GM23248 (cell line): ENCODE results near the gene NHSL2. TPM values are rescaled to one million over a fixed set of nuclear protein-coding genes. Genes with fewer than 3 reads are reported as not detected.

Source experiments
- DNase-seq: peaks from one replicate; pipeline ENCODE4 v3.0.0-alpha.2; 2015
- H2AFZ ChIP-seq: fragments of 200-600 bp; sonication (generic); 2 replicates; pipeline ENCODE4 v1.6.1; 2016; ENCODE audit warnings: antibody characterized with exemption
- H3F3A ChIP-seq: fragments of 200-600 bp; sonication (generic); 2 replicates; pipeline ENCODE4 v1.6.1; 2016; ENCODE audit warnings: mild to moderate bottlenecking, antibody characterized with exemption, mixed run types; ENCODE audit not compliant: insufficient read depth
- H3K27ac ChIP-seq: fragments of 200-600 bp; sonication (generic); 2 replicates; pipeline ENCODE4 v1.5.1; 2016; ENCODE audit warnings: mild to moderate bottlenecking
- H3K27me3 ChIP-seq: fragments of 200-600 bp; sonication (generic); replicated peaks from 2 replicates; pipeline ENCODE4 v1.6.1; 2016; ENCODE audit warnings: mild to moderate bottlenecking; ENCODE audit not compliant: insufficient read depth
- H3K36me3 ChIP-seq: fragments of 200-600 bp; sonication (generic); 2 replicates; pipeline ENCODE4 v1.6.1; 2016; ENCODE audit warnings: low read depth, mild to moderate bottlenecking
- H3K4me1 ChIP-seq: fragments of 200-600 bp; sonication (generic); 2 replicates; pipeline ENCODE4 v1.6.1; 2016; ENCODE audit warnings: mild to moderate bottlenecking; ENCODE audit not compliant: insufficient read depth
- H3K4me2 ChIP-seq: fragments of 200-600 bp; sonication (generic); one replicate; pipeline ENCODE4 v1.6.1; 2016; ENCODE audit warnings: mild to moderate bottlenecking; ENCODE audit not compliant: unreplicated experiment
- H3K4me3 ChIP-seq: fragments of 200-600 bp; sonication (generic); 2 replicates; pipeline ENCODE4 v1.5.1; 2016; ENCODE audit warnings: mild to moderate bottlenecking
- H3K79me2 ChIP-seq: fragments of 200-600 bp; sonication (generic); 2 replicates; pipeline ENCODE4 v1.6.1; 2016; ENCODE audit warnings: mild to moderate bottlenecking; ENCODE audit not compliant: insufficient read depth
- H3K9ac ChIP-seq: fragments of 200-600 bp; sonication (generic); 2 replicates; pipeline ENCODE4 v1.6.1; 2016; ENCODE audit warnings: mild to moderate bottlenecking
- H3K9me2 ChIP-seq: fragments of 200-600 bp; sonication (generic); 2 replicates; pipeline ENCODE4 v1.6.1; 2016; ENCODE audit warnings: mixed run types, mild to moderate bottlenecking, moderate library complexity; ENCODE audit not compliant: insufficient read depth
- H3K9me3 ChIP-seq: fragments of 200-600 bp; sonication (generic); one replicate; pipeline ENCODE4 v1.6.1; 2017; ENCODE audit warnings: low read depth
- H4K20me1 ChIP-seq: fragments of 200-600 bp; sonication (generic); 2 replicates; pipeline ENCODE4 v1.6.0; 2016; ENCODE audit not compliant: insufficient read depth
- EZH2 ChIP-seq: fragments of 200-600 bp; sonication (generic); IDR thresholded peaks from 2 replicates; pipeline ENCODE4 v1.6.1; 2018; ENCODE audit warnings: antibody characterized with exemption, mild to moderate bottlenecking; ENCODE audit not compliant: insufficient read depth, poor library complexity, severe bottlenecking
- EZH2phosphoT487 ChIP-seq: fragments of 200-600 bp; sonication (generic); IDR thresholded peaks from 2 replicates; pipeline ENCODE4 v1.6.1; 2018; ENCODE audit warnings: antibody characterized with exemption, moderate library complexity, mild to moderate bottlenecking, low read depth; ENCODE audit not compliant: insufficient read depth
- WGBS, 2 experiments: methylation state at CpG; one replicate each; pipeline ENCODE4 v1.1.6; 2015 to 2017; ENCODE audit warnings: low lambda C conversion rate in 2 of 2, low coverage in 1 of 2; ENCODE audit errors: missing lambda C conversion rate in 2 of 2; 5-methylcytosine and 5-hydroxymethylcytosine counted together
- in situ Hi-C: fragments of 300-500 bp; cut with MboI; formaldehyde crosslinking; loops from 2 replicates; pipeline ENCODE4 v1.15.0; 2020
- polyA plus RNA-seq: library from polyadenylated mRNA; unstranded; fragments of >200 nt; fragmentation: Nextera tagmentation; extraction: Ambion mirVana; gene quantifications from 2 replicates; pipeline ENCODE4 v1.2.1, GENCODE V29; 2016
- total RNA-seq: library from RNA; depleted of rRNA; stranded (reverse); fragments of >200 nt; shearing (Covaris generic); gene quantifications from 2 replicates; pipeline ENCODE4 v1.2.3, GENCODE V29; 2014

Gene NHSL2
- total and polyA plus RNA-seq, 2 experiments from 2014 or later = 3.2 to 6.5 TPM

DNA sequence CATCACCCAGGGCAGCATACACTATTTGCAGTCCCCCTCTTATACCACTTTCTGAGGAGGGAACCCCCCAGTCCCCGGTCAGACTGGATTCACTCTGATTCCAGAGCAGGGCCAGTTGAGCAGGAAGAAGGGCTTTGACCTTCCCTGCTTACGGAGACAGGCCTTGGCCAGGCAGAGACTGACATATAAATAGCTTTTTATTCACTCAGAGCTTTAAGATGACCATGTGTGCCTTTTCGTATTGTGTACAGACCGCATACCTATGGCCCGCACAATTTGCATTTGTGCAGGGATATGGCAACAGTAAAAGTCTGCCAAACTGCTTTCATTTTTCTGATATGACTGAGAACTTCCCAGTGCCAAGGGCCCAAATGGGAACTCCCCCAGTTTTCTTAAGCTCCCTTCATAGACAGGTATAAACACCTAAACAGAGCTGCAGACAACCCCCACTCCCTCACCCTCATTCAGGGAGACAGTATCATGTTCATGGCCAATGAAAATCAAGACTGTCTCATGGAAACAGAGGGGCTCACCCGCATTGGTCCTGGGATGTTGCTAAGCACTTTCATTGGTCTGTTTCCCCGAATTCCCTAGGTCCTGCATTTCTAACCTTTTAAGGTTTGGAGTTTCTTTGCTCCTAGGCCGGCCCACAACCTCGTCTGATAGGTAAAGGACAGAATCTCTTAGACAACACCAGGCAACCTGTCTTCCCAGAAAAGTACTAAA is 135.1 kb downstream of the NHSL2 start:
- no peaks in the 10 kb centered on the region for H3F3A ChIP-seq
- H3K9me3 ChIP-seq = no peaks in the 10 kb centered on the region
- H3K4me3 ChIP-seq = no peak overlapping the region
- no peaks in the 10 kb centered on the region for H3K27me3 ChIP-seq
- no peaks in the 10 kb centered on the region for H3K36me3 ChIP-seq
- WGBS, 2 experiments = 96 to 99% methylated on average over 8 of the region's 9 CpGs
- no peak overlapping the region for H3K9ac ChIP-seq
- no peak overlapping the region for H3K4me2 ChIP-seq
- DNase-seq = no peak
- H3K4me1 ChIP-seq = peaks cover 11% of the 10 kb centered on the region
- TF ChIP-seq EZH2phosphoT487 = no peak
- no peak for TF ChIP-seq EZH2
- H3K27ac ChIP-seq = no peak overlapping the region
- H4K20me1 ChIP-seq = no peaks in the 10 kb centered on the region
- no peak overlapping the region for H2AFZ ChIP-seq
- no peaks in the 10 kb centered on the region for H3K9me2 ChIP-seq
- in situ Hi-C loops = no loop called here
- H3K79me2 ChIP-seq = no peaks in the 10 kb centered on the region

DNA sequence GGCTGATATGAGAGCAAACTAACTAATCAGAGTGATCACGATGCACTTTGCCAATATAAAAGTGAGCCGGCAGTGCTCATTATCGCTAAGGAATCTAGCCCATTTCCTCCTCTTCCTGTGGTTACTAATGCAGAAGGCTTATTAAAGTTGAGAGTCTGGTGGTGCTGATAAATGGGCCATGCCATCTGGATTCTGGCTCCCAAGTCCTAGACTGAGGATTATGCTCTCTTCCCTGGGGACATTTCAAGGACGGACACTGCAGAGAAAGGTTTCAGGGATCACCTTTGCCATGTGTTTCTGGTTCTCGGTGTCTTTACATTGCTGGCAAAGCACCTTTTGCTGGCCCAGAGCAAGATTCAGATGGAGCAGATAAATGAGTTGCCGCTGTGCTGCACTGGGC is 135.8 kb downstream of the NHSL2 start:
- Histone ChIP-seq H3K4me1 (peaks cover 9% of the 10 kb centered on the region), H3K9me3 (no peaks in the 10 kb centered on the region), H3K27me3 (no peaks in the 10 kb centered on the region), H3K36me3 (no peaks in the 10 kb centered on the region), H3K9ac (no peak overlapping the region), H3K9me2 (no peaks in the 10 kb centered on the region), H4K20me1 (no peaks in the 10 kb centered on the region), H3F3A (no peaks in the 10 kb centered on the region), H3K4me3 (no peak overlapping the region), H3K27ac (no peak overlapping the region), H3K4me2 (no peak overlapping the region), H3K79me2 (no peaks in the 10 kb centered on the region), H2AFZ (no peak overlapping the region)
- in situ Hi-C loops = no loop called here
- DNase-seq = no peak
- whole genome bisulfite sequencing, 2 experiments = 92 to 98% methylated on average over 6 of the region's 6 CpGs
- TF ChIP-seq EZH2phosphoT487 = no peak
- TF ChIP-seq EZH2 = no peak

DNA sequence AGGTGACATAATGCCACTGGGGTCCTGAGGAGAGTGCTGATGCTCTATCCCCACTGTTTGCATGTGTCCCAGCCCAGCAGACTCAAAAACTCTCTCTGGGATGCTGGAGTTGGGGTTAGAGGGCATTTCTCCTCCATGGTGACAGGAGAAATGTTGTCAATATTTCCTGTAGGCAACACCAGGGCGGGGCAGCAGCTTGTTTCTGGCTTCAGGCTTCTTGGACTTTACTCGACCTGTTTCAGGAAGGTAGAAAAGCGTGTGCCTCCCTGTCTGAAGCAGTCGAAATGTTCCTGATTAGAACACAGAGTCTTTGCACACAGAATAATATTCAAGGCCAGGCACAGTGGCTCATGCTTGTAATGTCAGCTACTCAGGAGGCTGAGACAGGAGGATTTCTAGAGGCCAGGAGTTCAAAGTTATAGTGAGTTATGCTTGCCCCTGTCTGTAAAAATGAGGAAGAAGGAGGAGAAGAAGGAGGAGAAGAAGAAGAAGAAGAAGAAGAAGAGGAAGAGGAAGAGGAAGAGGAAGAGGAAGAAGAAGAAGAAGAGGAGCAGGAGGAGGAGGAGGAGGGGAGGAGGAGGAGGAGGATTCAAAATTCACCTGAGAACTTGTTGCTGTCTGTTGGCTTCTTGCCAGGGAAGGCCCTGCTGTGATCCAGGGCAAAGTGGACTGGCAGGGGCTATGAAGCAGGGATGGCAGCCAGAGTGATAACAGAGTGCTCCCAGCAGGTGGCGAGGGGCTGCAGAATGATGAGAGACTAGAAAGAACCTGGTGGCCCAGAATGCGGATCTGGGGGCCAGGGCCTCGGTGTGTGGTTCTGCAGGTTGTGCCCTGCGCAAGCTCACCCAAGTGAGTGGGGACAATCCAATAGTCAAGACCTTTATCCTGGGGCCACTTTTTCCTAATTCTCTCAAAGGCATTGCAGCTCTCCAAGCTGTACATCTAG is 138.1 kb downstream of the NHSL2 start:
- no peak overlapping the region for H3K9ac ChIP-seq
- no peak overlapping the region for H3K4me3 ChIP-seq
- H3K4me2 ChIP-seq = no peak overlapping the region
- no peak for DNase-seq
- no peak for TF ChIP-seq EZH2
- no peak for TF ChIP-seq EZH2phosphoT487
- no peaks in the 10 kb centered on the region for H3F3A ChIP-seq
- peaks cover 9% of the 10 kb centered on the region; the same call in 1 of the 2 replicates for H3K4me1 ChIP-seq
- no peaks in the 10 kb centered on the region for H4K20me1 ChIP-seq
- no peaks in the 10 kb centered on the region for H3K79me2 ChIP-seq
- no peak overlapping the region for H2AFZ ChIP-seq
- H3K27ac ChIP-seq = no peak overlapping the region
- no peaks in the 10 kb centered on the region for H3K36me3 ChIP-seq
- in situ Hi-C loops = no loop called here
- H3K9me3 ChIP-seq = no peaks in the 10 kb centered on the region
- WGBS, 2 experiments = 76 to 86% methylated on average over 5 to 8 of the region's 8 CpGs
- no peaks in the 10 kb centered on the region for H3K9me2 ChIP-seq
- no peaks in the 10 kb centered on the region for H3K27me3 ChIP-seq

DNA sequence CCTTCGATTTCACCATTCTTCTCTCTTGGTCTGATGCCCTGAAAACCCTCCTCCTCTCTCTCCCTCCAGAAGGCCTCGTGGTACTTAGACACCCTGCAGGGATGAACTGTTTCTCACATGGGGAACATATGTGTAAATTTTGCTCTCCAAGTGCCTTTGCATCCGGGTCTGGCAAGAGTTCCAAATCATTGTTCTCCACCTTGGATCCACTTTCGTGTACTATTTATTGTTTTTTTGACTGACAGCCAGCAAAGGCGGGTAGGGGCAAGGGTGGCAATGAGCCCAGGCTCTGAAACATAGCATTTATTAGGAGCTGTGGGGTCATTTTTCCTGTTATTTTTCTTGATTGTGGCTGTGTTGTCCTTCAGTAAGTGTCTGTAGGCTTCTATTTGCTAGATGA is 139.4 kb downstream of the NHSL2 start:
- Histone ChIP-seq H3K27me3 (no peaks in the 10 kb centered on the region), H3K9me2 (no peaks in the 10 kb centered on the region), H3K27ac (no peak overlapping the region), H2AFZ (no peak overlapping the region), H3K9ac (no peak overlapping the region), H4K20me1 (no peaks in the 10 kb centered on the region), H3K36me3 (no peaks in the 10 kb centered on the region), H3F3A (no peaks in the 10 kb centered on the region), H3K79me2 (no peaks in the 10 kb centered on the region), H3K9me3 (no peaks in the 10 kb centered on the region), H3K4me2 (no peak overlapping the region), H3K4me1 (peaks cover 9% of the 10 kb centered on the region; the same call in 1 of the 2 replicates), H3K4me3 (no peak overlapping the region)
- DNase-seq = peak; percentile 9
- 10 to 28% methylated on average over 3 to 5 of the region's 5 CpGs for WGBS, 2 experiments
- no peak for TF ChIP-seq EZH2
- no peak for TF ChIP-seq EZH2phosphoT487
- in situ Hi-C loops = no loop called here
